Large intestine (tissue), 3 donors: ENCODE data around the gene CFHR4. TPM values are rescaled to one million over a fixed set of nuclear protein-coding genes. Genes with fewer than 3 reads are reported as not detected.
"Not testable (repeated sequence)": the region's sequence is repeated elsewhere in the genome, so short reads cannot be mapped to it uniquely, and the experiment has no call there.

Experiments
- DNase-seq, 2 donors: peaks; one replicate each; pipeline versions ENCODE4 v3.0.0 to v3.0.0-alpha.2; 2013
- H3K27ac ChIP-seq: one replicate; pipeline ENCODE4 v1.5.1; 2013; ENCODE audit warnings: low read length
- H3K27me3 ChIP-seq: 2 replicates; pipeline ENCODE4 v1.6.1; 2013; ENCODE audit warnings: low read length; ENCODE audit not compliant: control insufficient read depth, insufficient read depth
- H3K36me3 ChIP-seq: 2 replicates; pipeline ENCODE4 v1.6.1; 2013; ENCODE audit warnings: low read length; ENCODE audit not compliant: control insufficient read depth, insufficient read depth
- H3K4me1 ChIP-seq: one replicate; pipeline ENCODE4 v1.6.1; 2013; ENCODE audit warnings: low read length; ENCODE audit not compliant: control insufficient read depth, insufficient read depth
- H3K4me3 ChIP-seq: one replicate; pipeline ENCODE4 v1.5.1; 2013; ENCODE audit warnings: low read length
- H3K9me3 ChIP-seq: one replicate; pipeline ENCODE4 v1.6.1; 2013; ENCODE audit warnings: mild to moderate bottlenecking, low read depth, low read length, moderate library complexity; ENCODE audit not compliant: control insufficient read depth
- WGBS: methylation state at CpG from one replicate; pipeline ENCODE4 v1.1.5; 2013; ENCODE audit warnings: low lambda C conversion rate; ENCODE audit not compliant: insufficient coverage; 5-methylcytosine and 5-hydroxymethylcytosine counted together
- polyA plus RNA-seq: library from polyadenylated mRNA; unstranded; fragments of 120-200 nt; gene quantifications from one replicate; pipeline ENCODE4 v1.2.1, GENCODE V29; 2013

CFHR4 gene
- polyA plus RNA-seq, 1 donor = not detected

- no CpG with 5 or more reads among the region's 32 CpGs for WGBS
- Histone ChIP-seq H3K36me3 (no peaks in the 10 kb centered on the region), H3K4me1 (no peaks in the 10 kb centered on the region), H3K27ac (no peak overlapping the region), H3K4me3 (no peak overlapping the region), H3K27me3 (no peaks in the 10 kb centered on the region), H3K9me3 (peaks cover 7% of the 10 kb centered on the region)
- DNase-seq = no peak
Measured at GRCh38 chr1:196933531-196934189, 45.8 kb downstream of the CFHR4 start.

GRCh38 chr1:196941474-196941873 lies 53.6 kb downstream of the CFHR4 start:
- H3K4me1 ChIP-seq, H3K4me3 ChIP-seq, H3K27me3 ChIP-seq, H3K36me3 ChIP-seq, DNase-seq, H3K27ac ChIP-seq, H3K9me3 ChIP-seq: not testable (repeated sequence)
- no CpG with 5 or more reads among the region's 6 CpGs for WGBS

DNA sequence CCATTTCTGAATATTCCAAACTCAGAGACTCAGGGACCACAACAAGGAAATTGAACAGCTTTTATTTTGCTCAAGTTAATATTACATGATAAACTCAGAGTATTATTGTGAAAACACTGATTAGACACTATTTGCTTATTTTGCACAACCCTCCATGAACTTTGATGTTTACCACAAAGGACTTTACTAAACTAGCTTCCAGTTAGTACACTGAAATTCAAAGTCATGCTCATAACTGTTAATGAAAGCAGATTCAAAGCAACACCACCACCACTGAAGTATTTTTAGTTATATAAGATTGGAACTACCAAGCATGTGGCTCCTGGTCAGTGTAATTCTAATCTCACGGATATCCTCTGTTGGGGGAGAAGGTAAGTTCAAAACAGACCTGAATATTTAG lies 55.7 kb downstream of the CFHR4 start, which contains the start of gene CFHR2:
CFHR2 (plus strand) TSS at position 171 of the 400 bp plus-strand sequence; CDS start at position 314, 143 bp downstream.
- DNase-seq = not testable (repeated sequence)

DNA sequence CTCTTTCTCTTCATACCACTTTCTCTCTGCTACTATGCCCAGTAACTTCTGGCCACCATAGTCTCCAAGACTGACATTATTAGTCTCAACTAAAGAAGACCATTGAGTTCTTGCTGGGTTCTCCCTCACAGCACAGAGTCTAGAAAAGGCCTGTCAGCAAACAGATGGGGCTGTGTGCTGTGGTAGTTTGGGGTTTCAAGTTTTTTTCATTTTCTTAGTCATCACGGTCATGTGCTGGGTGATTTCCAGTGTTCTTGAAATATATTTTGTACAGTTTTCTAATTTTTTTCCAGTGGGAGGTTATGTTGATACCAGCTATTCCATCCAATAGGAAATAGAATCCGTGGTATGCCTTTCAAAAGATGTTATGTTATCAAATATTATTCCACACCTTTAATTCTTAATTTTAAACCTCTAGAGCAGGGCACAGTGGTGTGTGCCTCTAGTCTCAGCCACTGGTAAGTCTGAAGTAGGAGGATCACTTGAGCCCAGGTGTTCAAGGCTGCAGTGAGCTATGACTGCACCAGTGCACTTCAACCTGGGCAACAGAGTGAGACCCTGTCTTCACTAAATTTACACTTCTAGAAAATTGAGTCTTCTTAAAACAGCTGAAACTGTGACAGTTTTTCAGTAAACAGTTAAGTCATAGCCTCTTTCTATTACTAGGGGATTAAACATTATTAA lies 64.0 kb downstream of the CFHR4 start:
- no peaks in the 10 kb centered on the region for H3K4me1 ChIP-seq
- DNase-seq = no peak
- H3K9me3 ChIP-seq = no peaks in the 10 kb centered on the region
- no peak overlapping the region for H3K27ac ChIP-seq
- H3K4me3 ChIP-seq = no peak overlapping the region
- WGBS = 83% methylated on average over 1 of the region's 2 CpGs
- no peaks in the 10 kb centered on the region for H3K36me3 ChIP-seq
- H3K27me3 ChIP-seq = no peaks in the 10 kb centered on the region

More for the DNA sequence above, 55.7 kb downstream of the CFHR4 start, which contains the start of gene CFHR2:
- H3K36me3 ChIP-seq, H3K27me3 ChIP-seq, H3K4me3 ChIP-seq, H3K9me3 ChIP-seq, H3K4me1 ChIP-seq, H3K27ac ChIP-seq: not testable (repeated sequence)
- WGBS = no CpG with 5 or more reads among the region's 1 CpG

DNA sequence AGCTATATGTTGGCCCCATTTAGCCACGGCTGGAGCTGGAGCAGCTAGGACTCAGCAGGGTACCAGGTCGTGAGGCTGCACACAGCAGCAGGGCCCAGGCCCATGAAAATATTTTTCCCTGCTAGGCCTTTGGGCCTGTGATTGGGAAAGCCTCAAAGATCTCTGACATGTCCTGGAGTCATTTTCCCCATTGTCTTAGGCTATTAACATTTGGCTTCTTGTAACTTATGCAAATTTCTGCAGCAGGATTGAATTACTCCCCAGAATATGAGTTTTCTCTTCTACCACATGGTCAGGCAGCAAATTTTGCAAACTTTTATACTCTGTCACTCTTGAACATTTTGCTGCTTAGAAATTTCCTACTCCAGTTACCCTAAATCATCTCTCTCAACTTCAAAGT lies 66.9 kb downstream of the CFHR4 start:
- no peak for DNase-seq
- H3K27me3 ChIP-seq = no peaks in the 10 kb centered on the region
- no peaks in the 10 kb centered on the region for H3K36me3 ChIP-seq
- no peaks in the 10 kb centered on the region for H3K9me3 ChIP-seq
- no peaks in the 10 kb centered on the region for H3K4me1 ChIP-seq
- H3K27ac ChIP-seq = no peak overlapping the region
- WGBS = no CpG with 5 or more reads among the region's 2 CpGs
- no peak overlapping the region for H3K4me3 ChIP-seq

GRCh38 chr1:196955926-196956325 lies 68.1 kb downstream of the CFHR4 start:
- H3K27ac ChIP-seq = no peak overlapping the region
- DNase-seq = no peak
- H3K36me3 ChIP-seq = no peaks in the 10 kb centered on the region
- no peak overlapping the region for H3K4me3 ChIP-seq
- no peaks in the 10 kb centered on the region for H3K9me3 ChIP-seq
- WGBS = no CpG with 5 or more reads among the region's 1 CpG
- no peaks in the 10 kb centered on the region for H3K27me3 ChIP-seq
- H3K4me1 ChIP-seq = no peaks in the 10 kb centered on the region

DNA sequence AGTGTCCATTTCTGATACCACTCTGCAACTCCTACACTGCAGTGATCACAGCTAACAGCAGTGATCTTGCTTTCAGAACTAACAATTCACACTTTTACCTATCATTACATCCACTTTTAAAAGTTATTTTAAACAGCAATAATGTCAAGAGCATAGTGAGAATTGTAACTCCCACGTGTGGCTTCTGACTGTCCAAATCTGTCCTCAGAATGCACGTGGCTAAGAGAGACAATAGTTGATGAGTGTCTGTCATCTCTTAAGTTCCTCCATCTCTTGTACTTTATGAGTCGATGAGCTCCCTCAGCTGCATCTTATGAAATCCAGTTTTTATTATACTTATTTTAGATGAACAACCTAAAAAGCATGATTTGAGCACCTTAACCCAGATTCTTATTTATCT lies 73.0 kb downstream of the CFHR4 start:
- WGBS = no CpG with 5 or more reads among the region's 3 CpGs
- DNase-seq = no peak

More for the DNA sequence above, 73.0 kb downstream of the CFHR4 start:
- H3K27me3 ChIP-seq = no peaks in the 10 kb centered on the region
- H3K27ac ChIP-seq = no peak overlapping the region
- H3K4me3 ChIP-seq = no peak overlapping the region
- H3K36me3 ChIP-seq = no peaks in the 10 kb centered on the region
- H3K9me3 ChIP-seq = no peaks in the 10 kb centered on the region
- H3K4me1 ChIP-seq = no peaks in the 10 kb centered on the region

Other genes starting within 250 kb of the CFHR4 start
- 16.4 TPM for gene CFH, start 236.0 kb upstream of the CFHR4 start, polyA plus RNA-seq
- gene CFHR3, start 113.2 kb upstream of the CFHR4 start, polyA plus RNA-seq = 0.04 TPM
- 0.16 TPM for gene CFHR1, start 68.3 kb upstream of the CFHR4 start, polyA plus RNA-seq
- gene CFHR2, start 55.7 kb downstream of the CFHR4 start, polyA plus RNA-seq = not detected
- gene CFHR5, start 89.5 kb downstream of the CFHR4 start, polyA plus RNA-seq = not detected
- gene F13B, start 179.2 kb downstream of the CFHR4 start, polyA plus RNA-seq = 28.9 TPM